Gastroesophageal sphincter (tissue), 4 donors: ENCODE data around the gene DOCK4. TPM values are rescaled to one million over a fixed set of nuclear protein-coding genes. Genes with fewer than 3 reads are reported as not detected.

Experiments used
- ATAC-seq: fragments of 150-250 bp; one replicate; pipeline ENCODE4 v1.9.1; 2016; ENCODE audit warnings: mild to moderate bottlenecking, moderate library complexity
- H3K27ac ChIP-seq, 4 donors: fragments of 200-600 bp; sonication (generic) in 3 of 4; 1 replicate in 3 of 4; 2 replicates in 1 of 4; pipeline ENCODE4 v1.5.1; 2016 to 2019
- H3K27me3 ChIP-seq: fragments of 200-600 bp; sonication (generic); one replicate; pipeline ENCODE4 v1.5.1; 2019
- H3K36me3 ChIP-seq, 2 donors: fragments of 200-600 bp; sonication (generic); one replicate each; pipeline ENCODE4 v1.5.1; 2019; ENCODE audit warnings: control low read depth in 1 of 2
- H3K4me1 ChIP-seq, 3 donors: fragments of 200-600 bp; sonication (generic); 1 replicate in 2 of 3; 2 replicates in 1 of 3; pipeline ENCODE4 v1.5.1; 2016 to 2019; ENCODE audit warnings: control low read depth in 2 of 3
- H3K4me3 ChIP-seq, 2 donors: fragments of 200-600 bp; sonication (generic); one replicate each; pipeline ENCODE4 v1.5.1; 2019; ENCODE audit warnings: mild to moderate bottlenecking in 1 of 2, moderate library complexity in 1 of 2
- H3K9me3 ChIP-seq, 3 donors: fragments of 200-600 bp; sonication (generic); one replicate each; pipeline ENCODE4 v1.5.1; 2017 to 2019; ENCODE audit warnings: control low read depth in 2 of 3
- EP300 ChIP-seq: sonication (generic); formaldehyde crosslinking; IDR thresholded peaks from one replicate; pipeline ENCODE4 v1.6.1; 2017; ENCODE audit warnings: antibody characterized with exemption, mild to moderate bottlenecking
- POLR2A ChIP-seq, 2 donors: fragments of 450-650 bp; IDR thresholded peaks; one replicate each; pipeline ENCODE4 v1.6.1; 2017; ENCODE audit warnings: antibody characterized with exemption in 2 of 2, mild to moderate bottlenecking in 2 of 2, moderate library complexity in 1 of 2
- POLR2AphosphoS5 ChIP-seq: sonication (generic); formaldehyde crosslinking; IDR thresholded peaks from one replicate; pipeline ENCODE4 v1.6.1; 2017; ENCODE audit warnings: antibody characterized with exemption
- WGBS, 2 donors: methylation state at CpG; one replicate each; pipeline ENCODE4 v1.1.5; 2018; ENCODE audit warnings: low coverage in 1 of 2; 5-methylcytosine and 5-hydroxymethylcytosine counted together
- total RNA-seq, 4 donors: library from RNA; depleted of rRNA; stranded (reverse); fragments of >200 nt; gene quantifications; one replicate each; pipeline ENCODE4 v1.1.0, GENCODE V29; 2016
- TF ChIP-seq, protein P1 (sequence below), 4 experiments: fragments of 200-600 bp in 2 of 4; fragments of 450-650 bp in 2 of 4; sonication (generic) in 1 of 4; IDR thresholded peaks; one replicate each; pipeline ENCODE4 v1.5.1; 2017 to 2019; ENCODE audit warnings: antibody characterized with exemption in 4 of 4, mild to moderate bottlenecking in 2 of 4, moderate library complexity in 2 of 4

DOCK4 gene
- total RNA-seq, 4 donors from 2014 or later = 14.0 to 34.1 (median 24.2) TPM

DNA sequence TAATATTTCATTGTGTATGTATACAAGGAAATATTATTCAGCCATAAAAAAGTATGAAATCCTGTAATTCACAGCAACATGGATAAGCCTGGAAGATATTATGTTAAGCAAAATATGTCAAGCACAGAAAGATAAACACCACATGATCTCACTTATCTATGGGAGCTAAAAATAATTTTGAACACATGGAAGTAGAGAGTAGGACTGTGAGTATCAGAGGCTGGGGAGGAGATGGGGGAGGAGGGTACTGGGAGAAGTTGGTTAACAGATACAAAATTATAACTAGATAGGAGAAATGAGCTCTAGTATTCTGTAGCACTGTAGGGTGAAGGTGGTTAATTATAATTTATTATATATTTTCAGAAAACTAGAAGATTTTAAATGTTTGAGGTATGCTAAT, 132.7 kb downstream of the DOCK4 start:
- TF ChIP-seq POLR2A (IDR thresholded peaks at IDR 0.05) = no peak
- TF ChIP-seq POLR2AphosphoS5 = no peak
- TF ChIP-seq, protein P1, sequence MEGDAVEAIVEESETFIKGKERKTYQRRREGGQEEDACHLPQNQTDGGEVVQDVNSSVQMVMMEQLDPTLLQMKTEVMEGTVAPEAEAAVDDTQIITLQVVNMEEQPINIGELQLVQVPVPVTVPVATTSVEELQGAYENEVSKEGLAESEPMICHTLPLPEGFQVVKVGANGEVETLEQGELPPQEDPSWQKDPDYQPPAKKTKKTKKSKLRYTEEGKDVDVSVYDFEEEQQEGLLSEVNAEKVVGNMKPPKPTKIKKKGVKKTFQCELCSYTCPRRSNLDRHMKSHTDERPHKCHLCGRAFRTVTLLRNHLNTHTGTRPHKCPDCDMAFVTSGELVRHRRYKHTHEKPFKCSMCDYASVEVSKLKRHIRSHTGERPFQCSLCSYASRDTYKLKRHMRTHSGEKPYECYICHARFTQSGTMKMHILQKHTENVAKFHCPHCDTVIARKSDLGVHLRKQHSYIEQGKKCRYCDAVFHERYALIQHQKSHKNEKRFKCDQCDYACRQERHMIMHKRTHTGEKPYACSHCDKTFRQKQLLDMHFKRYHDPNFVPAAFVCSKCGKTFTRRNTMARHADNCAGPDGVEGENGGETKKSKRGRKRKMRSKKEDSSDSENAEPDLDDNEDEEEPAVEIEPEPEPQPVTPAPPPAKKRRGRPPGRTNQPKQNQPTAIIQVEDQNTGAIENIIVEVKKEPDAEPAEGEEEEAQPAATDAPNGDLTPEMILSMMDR (IDR thresholded peaks at IDR 0.05) = no peak
- TF ChIP-seq EP300 = no peak
- Histone ChIP-seq H3K27ac (no peak overlapping the region), H3K9me3 (peaks cover 0 to 9% (median 0%) of the 10 kb centered on the region in 3 donors), H3K36me3 (no peaks in the 10 kb centered on the region), H3K4me1 (peaks cover 0 to 10% (median 0%) of the 10 kb centered on the region in 3 donors), H3K27me3 (no peaks in the 10 kb centered on the region), H3K4me3 (no peak overlapping the region)
- ATAC-seq = no peak

DNA sequence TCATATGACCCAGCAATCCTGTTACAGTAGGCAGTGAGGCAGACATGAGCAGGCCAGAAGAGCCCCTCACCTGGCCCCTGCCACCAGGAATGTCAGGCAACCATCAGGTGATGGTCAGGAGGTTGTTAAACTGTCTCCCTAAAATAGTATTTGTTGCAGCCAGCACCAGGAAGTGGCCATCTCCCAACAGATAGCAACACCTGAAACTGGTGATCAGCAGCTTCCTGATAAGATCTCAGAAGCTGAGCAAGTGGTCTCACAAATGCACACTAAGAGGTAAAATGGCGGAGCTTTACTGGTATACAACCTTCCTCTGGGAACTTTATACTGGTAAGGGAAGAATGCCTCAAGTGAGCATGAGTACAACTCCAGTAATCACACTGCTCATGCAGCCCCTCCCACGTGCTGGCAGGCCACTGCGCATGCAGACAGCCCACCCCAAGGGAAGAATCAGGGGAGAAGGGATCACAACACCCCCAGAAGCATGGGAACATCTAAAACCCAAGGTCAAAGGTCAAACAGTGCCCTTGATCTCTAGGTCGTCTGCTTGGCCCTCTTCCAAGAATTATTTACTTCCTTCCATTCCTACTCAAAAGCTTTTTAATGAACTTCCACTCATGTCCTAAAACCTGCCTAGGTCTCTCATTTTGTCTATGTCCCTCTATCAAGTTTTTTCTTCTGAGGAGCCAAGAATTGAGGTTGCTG, 133.5 kb downstream of the DOCK4 start:
- H3K36me3 ChIP-seq = no peaks in the 10 kb centered on the region
- H3K27ac ChIP-seq = no peak overlapping the region
- H3K4me3 ChIP-seq = no peak overlapping the region
- H3K27me3 ChIP-seq = no peaks in the 10 kb centered on the region
- peaks cover 0 to 9% (median 0%) of the 10 kb centered on the region in 3 donors for H3K9me3 ChIP-seq
- 49 to 60% methylated on average over 2 to 3 of the region's 4 CpGs for WGBS, 2 donors
- ATAC-seq = no peak
- TF ChIP-seq POLR2A (IDR thresholded peaks at IDR 0.05) (no peak), EP300 (no peak), POLR2AphosphoS5 (no peak)
- TF ChIP-seq, protein P1 (IDR thresholded peaks at IDR 0.05) = no peak
- H3K4me1 ChIP-seq = peaks cover 0 to 14% (median 0%) of the 10 kb centered on the region in 3 donors

DNA sequence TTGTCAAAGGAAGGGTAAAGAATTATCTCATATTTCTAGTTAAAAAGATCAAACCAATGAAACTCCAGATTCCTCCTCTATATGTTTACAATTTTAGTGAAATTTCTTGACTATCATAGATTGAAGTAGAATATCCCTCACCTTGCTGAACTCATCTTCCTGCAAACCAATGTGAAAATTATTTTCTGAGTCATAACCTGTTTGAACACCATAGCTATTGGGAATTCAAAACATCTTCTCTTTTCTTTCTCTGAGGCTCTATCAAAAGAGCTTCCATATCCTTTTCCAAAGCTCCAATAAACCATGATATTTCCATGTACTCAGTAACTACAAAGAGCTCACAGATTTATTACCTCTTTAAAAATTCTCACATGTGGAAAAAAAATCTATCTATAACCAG, 134.3 kb downstream of the DOCK4 start:
- Histone ChIP-seq H3K36me3 (no peaks in the 10 kb centered on the region), H3K4me1 (peaks cover 0 to 15% (median 0%) of the 10 kb centered on the region in 3 donors), H3K27me3 (no peaks in the 10 kb centered on the region), H3K9me3 (peaks cover 0 to 9% (median 0%) of the 10 kb centered on the region in 3 donors), H3K27ac (no peak overlapping the region), H3K4me3 (no peak overlapping the region)
- no peak for ATAC-seq
- no peak for TF ChIP-seq POLR2A (IDR thresholded peaks at IDR 0.05)
- TF ChIP-seq EP300 = no peak
- no peak for TF ChIP-seq POLR2AphosphoS5
- TF ChIP-seq, protein P1 (IDR thresholded peaks at IDR 0.05) = no peak

DNA sequence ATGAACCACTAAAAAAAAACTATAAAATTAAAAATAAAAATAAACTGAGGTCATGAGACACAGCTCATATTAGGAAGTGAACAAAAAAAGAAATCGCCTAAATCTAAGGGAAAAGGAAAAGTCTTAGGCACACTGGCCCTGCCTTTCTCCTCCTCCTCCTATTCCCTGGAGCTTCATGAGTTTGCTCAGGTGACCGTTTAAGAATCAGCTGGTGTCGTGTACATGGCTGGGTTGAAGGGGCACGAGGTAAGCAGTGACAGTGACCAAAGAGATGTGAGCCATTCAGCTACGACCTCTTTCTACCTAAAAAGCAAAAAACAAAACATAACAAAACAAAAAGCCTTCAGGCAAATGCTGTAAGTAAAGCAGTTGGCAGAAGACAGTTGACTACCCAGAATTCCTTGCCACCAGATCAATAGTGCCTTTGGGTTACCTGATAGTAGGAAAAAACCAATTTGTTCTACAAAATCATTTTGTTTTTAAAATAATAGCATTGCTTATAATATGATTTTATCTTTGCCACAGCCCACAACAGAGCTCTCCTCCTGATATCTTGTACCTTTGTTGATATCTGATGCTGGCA, 135.4 kb downstream of the DOCK4 start:
- H3K36me3 ChIP-seq = no peaks in the 10 kb centered on the region
- no peak for ATAC-seq
- WGBS, 2 donors = 81 to 89% methylated on average over 5 of the region's 5 CpGs

More for the DNA sequence above, 135.4 kb downstream of the DOCK4 start:
- Histone ChIP-seq H3K4me1 (peaks cover 0 to 9% (median 0%) of the 10 kb centered on the region in 3 donors), H3K9me3 (peaks cover 0 to 9% (median 0%) of the 10 kb centered on the region in 3 donors), H3K27me3 (no peaks in the 10 kb centered on the region), H3K27ac (no peak overlapping the region), H3K4me3 (no peak overlapping the region)
- no peak for TF ChIP-seq POLR2AphosphoS5
- TF ChIP-seq, protein P1 (IDR thresholded peaks at IDR 0.05) = no peak
- TF ChIP-seq POLR2A (IDR thresholded peaks at IDR 0.05) = no peak
- no peak for TF ChIP-seq EP300
